B cell (primary cell): ENCODE measurements around the gene APIP. TPM values are rescaled to one million over a fixed set of nuclear protein-coding genes. Genes with fewer than 3 reads are reported as not detected.

ENCODE experiments used
- ATAC-seq: fragments of 200-7000 bp; cut with Tn5 transposase; one replicate; pipeline ENCODE4 v1.10.0; 2021; ENCODE audit warnings: low read depth, mild to moderate bottlenecking, moderate number of reproducible peaks, moderate library complexity
- CTCF ChIA-PET: fragments of 350-600 bp; sonication (Branson Sonifier 250); formaldehyde crosslinking; loops from one replicate; lab custom pipeline; 2021; ENCODE audit warnings: antibody characterized with exemption, inconsistent platforms; lab: Charles Lee
- POLR2A ChIA-PET: fragments of 350-600 bp; sonication (Branson Sonifier 250); formaldehyde crosslinking; loops from one replicate; lab custom pipeline; 2021; ENCODE audit warnings: antibody characterized with exemption; lab: Charles Lee
- DNase-seq: peaks from one replicate; pipeline ENCODE4 v3.0.0; 2013
- H2AFZ ChIP-seq: 2 replicates; pipeline ENCODE4 v1.6.1; 2012; ENCODE audit warnings: mild to moderate bottlenecking, low read depth, low read length; ENCODE audit not compliant: insufficient read depth, poor library complexity, severe bottlenecking
- H3K27ac ChIP-seq, 2 donors: 1 replicate in 1 of 2; 2 replicates in 1 of 2; pipeline ENCODE4 v1.5.1; 2012 to 2013; ENCODE audit warnings: low read length in 2 of 2, mild to moderate bottlenecking in 2 of 2, moderate library complexity in 1 of 2
- H3K27me3 ChIP-seq, 4 experiments: fragments of 200-600 bp in 1 of 4; sonication (generic) in 1 of 4; replicated peaks in 1 of 4; 1 replicate in 2 of 4; 2 replicates in 2 of 4; pipeline versions ENCODE4 v1.6.1 to v1.7.0; 2013 to 2016; ENCODE audit warnings: low read length in 3 of 4, mild to moderate bottlenecking in 2 of 4, mixed read lengths in 1 of 4, moderate library complexity in 1 of 4; ENCODE audit not compliant: insufficient read depth in 4 of 4, control insufficient read depth in 3 of 4; ENCODE audit errors: control extremely low read depth in 1 of 4
- H3K36me3 ChIP-seq, 2 experiments: replicated peaks in 1 of 2; 1 replicate in 1 of 2; 2 replicates in 1 of 2; pipeline versions ENCODE4 v1.6.1 to v1.7.1; 2013; ENCODE audit warnings: low read length in 1 of 2; ENCODE audit not compliant: insufficient read depth in 2 of 2, control insufficient read depth in 1 of 2; ENCODE audit errors: control extremely low read depth in 1 of 2, extremely low read depth in 1 of 2
- H3K4me1 ChIP-seq, 2 donors: fragments of 200-600 bp in 1 of 2; sonication (generic) in 1 of 2; 1 replicate in 1 of 2; 2 replicates in 1 of 2; pipeline versions ENCODE4 v1.5.1 to v1.6.1; 2013 to 2017; ENCODE audit warnings: low read length in 2 of 2; ENCODE audit not compliant: control insufficient read depth in 2 of 2, insufficient read depth in 2 of 2
- H3K4me2 ChIP-seq: replicated peaks from 2 replicates; pipeline ENCODE3; 2012; ENCODE audit warnings: mild to moderate bottlenecking, low read depth, low read length; ENCODE audit not compliant: poor library complexity, severe bottlenecking
- H3K4me3 ChIP-seq, 5 experiments: fragments of 200-600 bp in 1 of 5; sonication (generic) in 1 of 5; 1 replicate in 3 of 5; 2 replicates in 2 of 5; pipeline versions ENCODE4 v1.5.1 to v1.7.0; 2011 to 2016; ENCODE audit warnings: low read length in 4 of 5, mild to moderate bottlenecking in 4 of 5, low read depth in 2 of 5, control low read depth in 1 of 5, moderate library complexity in 1 of 5; ENCODE audit not compliant: insufficient read depth in 1 of 5; ENCODE audit errors: control extremely low read depth in 1 of 5, extremely low read depth in 1 of 5
- H3K79me2 ChIP-seq: fragments of 200-600 bp; sonication (generic); one replicate; pipeline ENCODE4 v1.6.0; 2016; ENCODE audit warnings: low read length; ENCODE audit not compliant: control insufficient read depth, insufficient read depth
- H3K9ac ChIP-seq: fragments of 200-600 bp; sonication (generic); 2 replicates; pipeline ENCODE4 v1.6.1; 2017; ENCODE audit warnings: mild to moderate bottlenecking, low read length, moderate library complexity
- H3K9me3 ChIP-seq, 3 donors: one replicate each; pipeline versions ENCODE4 v1.6.1 to v1.7.1; 2013; ENCODE audit warnings: low read length in 2 of 3; ENCODE audit not compliant: control insufficient read depth in 2 of 3, insufficient read depth in 1 of 3; ENCODE audit errors: control extremely low read depth in 1 of 3
- H4K20me1 ChIP-seq: 2 replicates; pipeline ENCODE4 v1.6.0; 2012; ENCODE audit warnings: mild to moderate bottlenecking, low read length; ENCODE audit not compliant: insufficient read depth, control insufficient read depth, poor library complexity, severe bottlenecking
- H3K27ac Mint-ChIP-seq: one replicate; pipeline ENCODE4 v1.8.0; 2021; ENCODE audit warnings: mixed read lengths
- H3K27me3 Mint-ChIP-seq: one replicate; pipeline ENCODE4 v1.8.0; 2021; ENCODE audit warnings: mixed read lengths
- H3K4me1 Mint-ChIP-seq: one replicate; pipeline ENCODE4 v1.8.0; 2021; ENCODE audit warnings: mixed read lengths
- H3K4me3 Mint-ChIP-seq: one replicate; pipeline ENCODE4 v1.8.0; 2021; ENCODE audit warnings: mixed read lengths
- H3K9me3 Mint-ChIP-seq: one replicate; pipeline ENCODE4 v1.8.0; 2022; ENCODE audit warnings: mixed read lengths; ENCODE audit not compliant: insufficient read depth
- CTCF ChIP-seq: fragments of 200-600 bp; IDR thresholded peaks from one replicate; pipeline ENCODE4 v1.8.0; 2022; ENCODE audit warnings: antibody characterized with exemption, mild to moderate bottlenecking
- EZH2 ChIP-seq: IDR thresholded peaks from 2 replicates; pipeline ENCODE4 v1.6.1; 2012; ENCODE audit warnings: borderline replicate concordance, low read depth, mild to moderate bottlenecking, moderate library complexity, low read length; ENCODE audit not compliant: insufficient read depth, poor library complexity, severe bottlenecking
- WGBS: methylation state at CpG from one replicate; pipeline ENCODE4 v1.1.5; 2013; ENCODE audit warnings: missing lambda C conversion rate; ENCODE audit not compliant: insufficient coverage; 5-methylcytosine and 5-hydroxymethylcytosine counted together
- intact Hi-C: fragments of 100-400 bp; cut with micrococcal nuclease; formaldehyde crosslinking; loops from one replicate; pipeline ENCODE4 v1.10.0; 2022
- polyA plus RNA-seq: library from polyadenylated mRNA; depleted of rRNA; stranded (reverse); fragments of >200 nt; gene quantifications from 2 replicates; pipeline ENCODE4 v1.2.3, GENCODE V29; 2012
- total RNA-seq, 2 donors: library from RNA; stranded (reverse); fragments of 120-200 nt in 1 of 2; gene quantifications; 1 replicate in 1 of 2; 2 replicates in 1 of 2; pipeline versions ENCODE4 v1.2.3 to v1.2.4, GENCODE V29; 2013 to 2022

The APIP gene
- total and polyA plus RNA-seq, 2 donors (not counting 1 experiment from before 2014, with no cell fraction given) = 6.1 to 19.4 TPM

- H3K4me2 ChIP-seq = no peak overlapping the region
- H3K4me1 Mint-ChIP-seq = no peaks in the 10 kb centered on the region
- ATAC-seq (no peak), DNase-seq (no peak)
- ChIA-PET POLR2A (no interaction called here), CTCF (no interaction called here)
- H4K20me1 ChIP-seq = no peaks in the 10 kb centered on the region
- no peaks in the 10 kb centered on the region for H3K36me3 ChIP-seq
- no peak overlapping the region for H3K9ac ChIP-seq
- H3K4me1 ChIP-seq = no peaks in the 10 kb centered on the region
- no peaks in the 10 kb centered on the region for H3K9me3 Mint-ChIP-seq
- H3K27ac ChIP-seq = no peak overlapping the region
- TF ChIP-seq CTCF = no peak
- TF ChIP-seq EZH2 = no peak
- peaks cover 23% of the 10 kb centered on the region for H3K27me3 Mint-ChIP-seq
- H2AFZ ChIP-seq = no peak overlapping the region
- no peak overlapping the region for H3K4me3 Mint-ChIP-seq
- H3K79me2 ChIP-seq = no peaks in the 10 kb centered on the region
- H3K9me3 ChIP-seq = peaks cover 0 to 5% (median 3%) of the 10 kb centered on the region in 3 donors
- H3K4me3 ChIP-seq = no peak overlapping the region
- H3K27ac Mint-ChIP-seq = no peak overlapping the region
- intact Hi-C loops = no loop called here
- H3K27me3 ChIP-seq = peaks cover 0 to 7% (median 0%) of the 10 kb centered on the region in 4 experiments
These were observed 72.9 kb downstream of the APIP start for GRCh38 chr11:34843271-34843670.

- Mint-ChIP-seq H3K4me1 (no peaks in the 10 kb centered on the region), H3K4me3 (no peak overlapping the region), H3K9me3 (no peaks in the 10 kb centered on the region), H3K27ac (no peak overlapping the region), H3K27me3 (peaks cover 22% of the 10 kb centered on the region)
- Histone ChIP-seq H3K4me1 (no peaks in the 10 kb centered on the region), H4K20me1 (no peaks in the 10 kb centered on the region), H3K27me3 (peaks cover 0 to 4% (median 1%) of the 10 kb centered on the region in 4 experiments), H3K4me3 (no peak overlapping the region), H3K27ac (no peak overlapping the region), H2AFZ (no peak overlapping the region), H3K36me3 (no peaks in the 10 kb centered on the region), H3K79me2 (no peaks in the 10 kb centered on the region), H3K4me2 (no peak overlapping the region), H3K9me3 (peaks cover 0 to 5% (median 3%) of the 10 kb centered on the region in 3 donors), H3K9ac (no peak overlapping the region)
- TF ChIP-seq EZH2 (no peak), CTCF (peak; percentile 51)
- ATAC-seq = peak; percentile 39
- WGBS = no CpG with 5 or more reads among the region's 4 CpGs
- intact Hi-C loops = loop anchor here (1.0 kb wide), 1 partner anchor 551 kb away; no protein-coding TSS in a partner anchor
- DNase-seq = peak; percentile 36
- ChIA-PET POLR2A (no interaction called here), CTCF (interaction anchor here (1.4 to 1.9 kb wide), 4 partner anchors 11 to 645 kb away, joined by 4 to 8 read pairs (median 6); no protein-coding TSS in a partner anchor)
These were observed 75.3 kb downstream of the APIP start for GRCh38 chr11:34840736-34841386.
